HepG2 (cell line): ENCODE data around the gene EEF1A2. TPM values are rescaled to one million over a fixed set of nuclear protein-coding genes. Genes with fewer than 3 reads are reported as not detected.
A peak's percentile ranks its signal among the peaks of the same experiment; 100 is the strongest.

Experiments used
- AHR ChIP-seq: IDR thresholded peaks from 2 replicates; pipeline ENCODE4 v1.6.1; 2018; ENCODE audit warnings: missing genetic modification reagents, missing compliant biosample characterization
- BHLHE40 ChIP-seq: IDR thresholded peaks from 2 replicates; pipeline ENCODE4 v1.6.1; 2011; ENCODE audit warnings: low read length, improper control_type of control experiment
- EZH2 ChIP-seq: conservative IDR thresholded peaks from 2 replicates; pipeline ENCODE4 v1.6.1; 2012; ENCODE audit warnings: mild to moderate bottlenecking, low read depth, low read length, moderate library complexity
- FOXA3 ChIP-seq: IDR thresholded peaks from 2 replicates; pipeline ENCODE4 v1.6.1; 2016; ENCODE audit warnings: missing genetic modification reagents, missing compliant biosample characterization
- GLI4 ChIP-seq: sonication (generic); formaldehyde crosslinking; IDR thresholded peaks from 2 replicates; pipeline ENCODE4 v1.5.1; 2020; ENCODE audit warnings: missing genetic modification reagents, mild to moderate bottlenecking, moderate library complexity, borderline replicate concordance
- HDAC1 ChIP-seq: sonication (generic); formaldehyde crosslinking; IDR thresholded peaks from 2 replicates; pipeline ENCODE4 v1.5.1; 2020; ENCODE audit warnings: mild to moderate bottlenecking, missing genetic modification reagents
- MIER2 ChIP-seq: IDR thresholded peaks from 2 replicates; pipeline ENCODE4 v1.6.1; 2016; ENCODE audit warnings: missing biosample characterization, missing genetic modification reagents
- MXD4 ChIP-seq: IDR thresholded peaks from 2 replicates; pipeline ENCODE4 v1.6.1; 2016; ENCODE audit warnings: mild to moderate bottlenecking, missing biosample characterization, missing genetic modification reagents
- PRDM15 ChIP-seq: sonication (generic); formaldehyde crosslinking; IDR thresholded peaks from 2 replicates; pipeline ENCODE4 v1.4.0; 2020; ENCODE audit warnings: missing genetic modification reagents
- SP2 ChIP-seq: sonication (generic); formaldehyde crosslinking; IDR thresholded peaks from 2 replicates; pipeline ENCODE4 v1.5.1; 2020; ENCODE audit warnings: mild to moderate bottlenecking, missing genetic modification reagents
- THAP8 ChIP-seq: sonication (generic); formaldehyde crosslinking; IDR thresholded peaks from 2 replicates; pipeline ENCODE4 v1.5.1; 2020; ENCODE audit warnings: missing genetic modification reagents, mild to moderate bottlenecking, borderline replicate concordance
- ZNF274 ChIP-seq: sonication (generic); formaldehyde crosslinking; IDR thresholded peaks from 2 replicates; pipeline ENCODE4 v1.5.1; 2020; ENCODE audit warnings: mild to moderate bottlenecking, missing genetic modification reagents
- ZNF318 ChIP-seq: sonication (generic); formaldehyde crosslinking; IDR thresholded peaks from 2 replicates; pipeline ENCODE4 v1.4.0; 2020; ENCODE audit warnings: mild to moderate bottlenecking, missing genetic modification reagents
- ZNF569 ChIP-seq: sonication (generic); formaldehyde crosslinking; IDR thresholded peaks from 2 replicates; pipeline ENCODE4 v1.5.0; 2020; ENCODE audit warnings: mild to moderate bottlenecking, missing genetic modification reagents, moderate library complexity, borderline replicate concordance
- ZNF713 ChIP-seq: sonication (generic); formaldehyde crosslinking; IDR thresholded peaks from 2 replicates; pipeline ENCODE4 v1.4.0; 2020; ENCODE audit warnings: mild to moderate bottlenecking, missing genetic modification reagents
- polyA plus RNA-seq, 8 experiments: library from polyadenylated mRNA; depleted of rRNA in 3 of 8; stranded (reverse) in 7 of 8; unstranded in 1 of 8; fragments of >200 nt; fragmentation: Illumina TruSeq in 4 of 8; extraction: Trizol in 4 of 8; gene quantifications; 2 replicates each; pipeline versions ENCODE4 v1.2.1 to v1.2.3, GENCODE V29; 2011 to 2016; ENCODE audit warnings: low read depth in 4 of 8, missing spikeins in 1 of 8, mixed read lengths in 1 of 8; ENCODE audit not compliant: insufficient read depth in 1 of 8
- total RNA-seq, 5 experiments: library from RNA; depleted of rRNA; stranded (reverse); fragments of >200 nt; fragmentation: Illumina TruSeq; extraction: Trizol; gene quantifications; 2 replicates each; pipeline ENCODE4 v1.2.3, GENCODE V29; 2016; ENCODE audit warnings: low read depth in 1 of 5

The EEF1A2 gene
- total and polyA plus RNA-seq, 2 of the 13 experiments (the other 11 are each of a cell fraction or from before 2014, with no cell fraction given) = 0.44 to 0.87 TPM

GRCh38 chr20:63534831-63535651 lies 36.2 kb upstream of the EEF1A2 start (continued):
- no peak for TF ChIP-seq PRDM15 (CRISPR knock-in tag)
- 0 out of 2 replicates have a peak, but pooled peaks have one; percentile 76 for TF ChIP-seq EZH2
- peak; percentile 44; the same call in 1 of the 2 replicates for TF ChIP-seq ZNF274 (CRISPR knock-in tag)
- TF ChIP-seq MIER2 = peak; percentile 13; the same call in 1 of the 2 replicates
- peak; percentile 67; the same call in 1 of the 2 replicates for TF ChIP-seq GLI4 (CRISPR knock-in tag)
- TF ChIP-seq ZNF318 (CRISPR knock-in tag) = 0 out of 2 replicates have a peak, but pooled peaks have one; percentile 45
- TF ChIP-seq HDAC1 (CRISPR knock-in tag) = peak; percentile 72
- no peak for TF ChIP-seq FOXA3
- peak; percentile 78; the same call in 1 of the 2 replicates for TF ChIP-seq THAP8
- TF ChIP-seq BHLHE40 = no peak
- 0 out of 2 replicates have a peak, but pooled peaks have one; percentile 27 for TF ChIP-seq MXD4 (CRISPR knock-in tag)
- TF ChIP-seq ZNF569 (CRISPR knock-in tag) = no peak
- no peak for TF ChIP-seq ZNF713 (CRISPR knock-in tag)
- TF ChIP-seq SP2 (CRISPR knock-in tag) = 0 out of 2 replicates have a peak, but pooled peaks have one; percentile 28
- TF ChIP-seq AHR (CRISPR knock-in tag) = 0 out of 2 replicates have a peak, but pooled peaks have one; percentile 17
